Loucy (cell line): ENCODE data around the gene KATNIP.

Experiments
- H2AFZ ChIP-seq: fragments of 200-600 bp; sonication (generic); 2 replicates; pipeline ENCODE4 v1.6.0; 2016; ENCODE audit warnings: antibody characterized with exemption, mild to moderate bottlenecking, low read length, moderate library complexity
- H3F3A ChIP-seq: fragments of 200-600 bp; 2 replicates; pipeline ENCODE4 v1.6.0; 2016; ENCODE audit warnings: antibody characterized with exemption, low read depth, mild to moderate bottlenecking
- H3K27me3 ChIP-seq: fragments of 200-600 bp; sonication (generic); 2 replicates; pipeline ENCODE4 v1.6.1; 2014; ENCODE audit warnings: low read length, mild to moderate bottlenecking; ENCODE audit not compliant: insufficient read depth, poor library complexity, severe bottlenecking
- H3K36me3 ChIP-seq: fragments of 200-600 bp; sonication (generic); 2 replicates; pipeline ENCODE4 v1.6.1; 2016; ENCODE audit warnings: low read length; ENCODE audit not compliant: insufficient read depth
- H3K4me1 ChIP-seq: fragments of 200-600 bp; sonication (generic); 2 replicates; pipeline ENCODE4 v1.5.1; 2014; ENCODE audit warnings: low read length, mild to moderate bottlenecking; ENCODE audit not compliant: insufficient read depth, poor library complexity, severe bottlenecking
- H3K4me2 ChIP-seq: fragments of 200-600 bp; sonication (generic); 2 replicates; pipeline ENCODE4 v1.6.0; 2014; ENCODE audit warnings: antibody characterized with exemption, low read length, low read depth, mild to moderate bottlenecking; ENCODE audit not compliant: poor library complexity, severe bottlenecking
- H3K4me3 ChIP-seq: fragments of 200-600 bp; sonication (generic); 2 replicates; pipeline ENCODE4 v1.5.1; 2014; ENCODE audit warnings: low read length, mild to moderate bottlenecking, mixed read lengths; ENCODE audit not compliant: poor library complexity, severe bottlenecking
- H3K79me2 ChIP-seq: fragments of 200-600 bp; sonication (generic); 2 replicates; pipeline ENCODE4 v1.6.1; 2014; ENCODE audit warnings: low read length; ENCODE audit not compliant: insufficient read depth
- H3K9ac ChIP-seq: fragments of 200-600 bp; sonication (generic); 2 replicates; pipeline ENCODE4 v1.6.0; 2014; ENCODE audit warnings: mild to moderate bottlenecking, low read depth, low read length, moderate library complexity; ENCODE audit not compliant: poor library complexity, severe bottlenecking
- H3K9me2 ChIP-seq: fragments of 200-600 bp; sonication (generic); replicated peaks from 2 replicates; pipeline ENCODE4 v1.6.1; 2016; ENCODE audit warnings: low read depth, low read length, mixed read lengths
- H3K9me3 ChIP-seq: fragments of 200-600 bp; sonication (generic); 2 replicates; pipeline ENCODE4 v1.6.1; 2014; ENCODE audit warnings: mild to moderate bottlenecking, antibody characterized with exemption, low read length, low read depth; ENCODE audit not compliant: insufficient read depth
- H4K20me1 ChIP-seq: fragments of 200-600 bp; sonication (generic); 2 replicates; pipeline ENCODE4 v1.6.0; 2014; ENCODE audit warnings: antibody characterized with exemption, low read length, mild to moderate bottlenecking; ENCODE audit not compliant: insufficient read depth, poor library complexity, severe bottlenecking
- CTCF ChIP-seq: fragments of 200-600 bp; sonication (generic); conservative IDR thresholded peaks from 2 replicates; pipeline ENCODE4 v1.5.1; 2014; ENCODE audit warnings: mild to moderate bottlenecking, antibody characterized with exemption, low read length
- EZH2phosphoT487 ChIP-seq: fragments of 200-600 bp; IDR thresholded peaks from 2 replicates; pipeline ENCODE4 v1.6.1; 2018; ENCODE audit warnings: antibody characterized with exemption, mild to moderate bottlenecking, moderate library complexity, borderline replicate concordance

The KATNIP gene

GRCh38 chr16:27549746-27550581 lies at the start of gene KATNIP, which contains the start of gene GTF3C1:
Gene KATNIP, plus strand, starts transcription at chr16:27550144. Its CDS starts 27 bp downstream, at chr16:27550171.
Gene GTF3C1, minus strand, starts transcription at chr16:27549913. Its CDS starts 23 bp downstream, at chr16:27549890.
- peak within 1 kb of the TSS; percentile 76 for H3K9ac ChIP-seq
- no peaks in the 10 kb centered on the region for H3K9me3 ChIP-seq
- peak within 1 kb of the TSS; percentile 98 for H3K4me3 ChIP-seq
- peak within 1 kb of the TSS; percentile 93 for H2AFZ ChIP-seq
- no peaks in the 10 kb centered on the region for H3K27me3 ChIP-seq
- H3K36me3 ChIP-seq = peaks cover 7% of the 10 kb centered on the region; the same call in 1 of the 2 replicates
- no peak for TF ChIP-seq CTCF
- no peak for TF ChIP-seq EZH2phosphoT487
- H3K79me2 ChIP-seq = peaks cover 35% of the 10 kb centered on the region
- peaks cover 11% of the 10 kb centered on the region for H4K20me1 ChIP-seq
- H3F3A ChIP-seq = no peaks in the 10 kb centered on the region
- H3K9me2 ChIP-seq = no peaks in the 10 kb centered on the region
- peaks cover 34% of the 10 kb centered on the region for H3K4me1 ChIP-seq
- H3K4me2 ChIP-seq = peak within 1 kb of the TSS; percentile 91

GRCh38 chr16:27500801-27501200 lies 49.1 kb upstream of the KATNIP start:
- Histone ChIP-seq H3K9me2 (no peaks in the 10 kb centered on the region), H3K4me3 (no peak overlapping the region), H3K27me3 (no peaks in the 10 kb centered on the region), H3F3A (no peaks in the 10 kb centered on the region), H3K36me3 (peaks cover 96% of the 10 kb centered on the region; the same call in 1 of the 2 replicates), H3K4me1 (no peaks in the 10 kb centered on the region), H3K9ac (no peak overlapping the region), H3K79me2 (no peaks in the 10 kb centered on the region), H3K4me2 (no peak overlapping the region), H4K20me1 (no peaks in the 10 kb centered on the region), H3K9me3 (no peaks in the 10 kb centered on the region), H2AFZ (no peak overlapping the region)
- no peak for TF ChIP-seq EZH2phosphoT487
- TF ChIP-seq CTCF = no peak

- TF ChIP-seq CTCF (no peak), EZH2phosphoT487 (no peak)
- Histone ChIP-seq H3K9me2 (no peaks in the 10 kb centered on the region), H3K9me3 (no peaks in the 10 kb centered on the region), H3K4me3 (no peak overlapping the region), H3K4me1 (no peaks in the 10 kb centered on the region), H3K9ac (no peak overlapping the region), H4K20me1 (no peaks in the 10 kb centered on the region), H3K79me2 (no peaks in the 10 kb centered on the region), H3K4me2 (no peak overlapping the region), H2AFZ (no peak overlapping the region), H3F3A (no peaks in the 10 kb centered on the region), H3K27me3 (no peaks in the 10 kb centered on the region), H3K36me3 (peaks cover 97% of the 10 kb centered on the region; the same call in 1 of the 2 replicates)
Observed at GRCh38 chr16:27503662-27504061, 46.3 kb upstream of the KATNIP start.
